ENCODE data around the gene BSDC1.
A peak's percentile ranks its signal among the peaks of the same experiment; 100 is the strongest.

Gene BSDC1

GRCh38 chr1:32386676-32387392 lies 7.4 kb downstream of the BSDC1 start:
- CTCF ChIA-PET: interaction anchor here (1.1 to 1.6 kb wide), 4 partner anchors 10 to 170 kb away, joined by 3 to 4 read pairs (median 3); no protein-coding TSS in a partner anchor
- POLR2A ChIA-PET: interaction anchor here (0.9 kb wide), 1 partner anchor 9 kb away, joined by 3 read pairs; no protein-coding TSS in a partner anchor

DNA sequence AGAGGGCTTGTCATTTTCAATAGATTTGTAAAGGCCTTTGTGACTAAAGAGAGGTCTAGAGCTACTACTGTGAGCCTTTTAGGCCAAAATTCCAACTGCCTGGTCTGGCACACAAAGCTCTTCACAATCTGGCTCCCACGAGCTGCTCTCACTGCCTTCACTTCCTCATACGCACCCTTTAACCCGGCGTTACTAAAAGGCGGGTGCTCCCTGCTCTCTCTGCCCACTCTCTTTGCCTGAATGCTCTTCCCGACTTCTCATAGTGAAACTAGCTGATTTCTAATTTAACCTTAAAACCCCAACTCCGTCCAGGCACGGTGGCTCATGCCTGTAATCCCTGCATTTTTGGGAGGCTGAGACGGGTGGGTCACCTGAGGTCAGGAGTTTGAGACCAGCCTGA lies 14.2 kb downstream of the BSDC1 start:
- no peak overlapping the region for H3K4me3 ChIP-seq (ENCODE audit: control insufficient read depth in 1 of 7, extremely low read depth in 1 of 7, insufficient read depth in 4 of 7, low read depth in 2 of 7, low read length in 6 of 7)
- ChIA-PET CTCF (interaction anchor here (1.1 to 1.7 kb wide), 2 partner anchors 17 to 43 kb away, joined by 3 to 4 read pairs; no protein-coding TSS in a partner anchor), POLR2A (no interaction called here)
- WGBS (ENCODE audit: insufficient coverage): 96% methylated on average over 9 of the region's 9 CpGs
- H3K36me3 ChIP-seq (ENCODE audit: control insufficient read depth in 4 of 4, insufficient read depth in 4 of 4, low read length in 3 of 4): peaks cover 18 to 91% (median 71%) of the 10 kb centered on the region in 4 experiments
- no peaks in the 10 kb centered on the region for H3K27me3 ChIP-seq (replicated peaks in 2 of 5; ENCODE audit: control insufficient read depth in 4 of 5, insufficient read depth in 5 of 5, low read length in 4 of 5)
- DNase-seq: no peak
- H3K9me3 ChIP-seq (ENCODE audit: control extremely low read depth in 1 of 5, control insufficient read depth in 4 of 5, insufficient read depth in 2 of 5, low read depth in 1 of 5, low read length in 4 of 5): no peaks in the 10 kb centered on the region
- no peak overlapping the region for H3K27ac ChIP-seq (ENCODE audit: insufficient read depth in 1 of 2, low read depth in 1 of 2, low read length in 2 of 2, poor library complexity in 1 of 2, severe bottlenecking in 2 of 2)
- H3K4me1 ChIP-seq (ENCODE audit: control extremely low read depth in 1 of 4, control insufficient read depth in 4 of 4, insufficient read depth in 4 of 4, low read length in 3 of 4): no peaks in the 10 kb centered on the region

More at GRCh38 chr1:32386676-32387392, 7.4 kb downstream of the BSDC1 start:
- DNase-seq: no peak
- no peaks in the 10 kb centered on the region for H3K27me3 ChIP-seq (replicated peaks in 2 of 5; ENCODE audit: control insufficient read depth in 4 of 5, insufficient read depth in 5 of 5, low read length in 4 of 5)
- no peaks in the 10 kb centered on the region for H3K9me3 ChIP-seq (ENCODE audit: control extremely low read depth in 1 of 5, control insufficient read depth in 4 of 5, insufficient read depth in 2 of 5, low read depth in 1 of 5, low read length in 4 of 5)
- no peak overlapping the region for H3K4me3 ChIP-seq (ENCODE audit: control insufficient read depth in 1 of 7, extremely low read depth in 1 of 7, insufficient read depth in 4 of 7, low read depth in 2 of 7, low read length in 6 of 7)
- H3K4me1 ChIP-seq (ENCODE audit: control extremely low read depth in 1 of 4, control insufficient read depth in 4 of 4, insufficient read depth in 4 of 4, low read length in 3 of 4): peaks cover 0 to 5% (median 4%) of the 10 kb centered on the region in 4 experiments
- no peak overlapping the region for H3K27ac ChIP-seq (ENCODE audit: insufficient read depth in 1 of 2, low read depth in 1 of 2, low read length in 2 of 2, poor library complexity in 1 of 2, severe bottlenecking in 2 of 2)
- 94% methylated on average over 5 of the region's 13 CpGs for WGBS (ENCODE audit: insufficient coverage)
- peaks cover 18 to 81% (median 45%) of the 10 kb centered on the region in 4 experiments for H3K36me3 ChIP-seq (ENCODE audit: control insufficient read depth in 4 of 4, insufficient read depth in 4 of 4, low read length in 3 of 4)

DNA sequence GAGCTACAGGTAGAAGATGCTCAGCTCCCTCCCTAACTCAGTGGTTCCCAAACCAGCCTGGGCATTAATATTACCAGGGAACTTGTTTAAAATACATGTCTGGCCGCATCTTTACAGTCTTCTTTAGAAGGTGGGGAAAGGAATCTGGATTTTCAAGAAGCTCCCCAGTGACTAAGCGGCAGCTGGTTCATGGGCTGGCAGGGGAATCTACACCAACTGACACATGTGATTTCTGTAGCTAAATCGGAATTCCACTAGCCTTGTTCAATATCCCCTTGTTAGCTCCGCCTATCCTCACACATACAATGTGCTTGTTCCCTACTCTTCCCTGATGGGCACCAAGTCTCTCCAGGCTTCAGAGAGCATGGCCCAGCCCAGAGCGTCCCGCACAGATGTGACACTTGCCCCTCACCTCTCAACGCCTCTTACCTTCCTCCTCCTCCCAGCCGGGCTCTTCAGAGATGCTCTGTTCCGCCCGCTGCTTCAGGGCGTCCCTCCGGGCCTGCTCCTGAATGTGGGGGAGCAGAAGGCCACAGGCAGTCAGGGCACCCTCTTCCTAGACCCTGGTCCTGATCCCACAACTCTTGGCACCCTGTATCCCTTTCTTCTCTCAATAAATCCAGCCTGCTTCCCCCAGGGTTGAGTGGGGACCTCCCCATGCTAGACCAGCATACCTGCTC lies 16.6 kb downstream of the BSDC1 start:
- no peaks in the 10 kb centered on the region for H3K9me3 ChIP-seq (ENCODE audit: control extremely low read depth in 1 of 5, control insufficient read depth in 4 of 5, insufficient read depth in 2 of 5, low read depth in 1 of 5, low read length in 4 of 5)
- no peak overlapping the region for H3K4me3 ChIP-seq (ENCODE audit: control insufficient read depth in 1 of 7, extremely low read depth in 1 of 7, insufficient read depth in 4 of 7, low read depth in 2 of 7, low read length in 6 of 7)
- H3K4me1 ChIP-seq (ENCODE audit: control extremely low read depth in 1 of 4, control insufficient read depth in 4 of 4, insufficient read depth in 4 of 4, low read length in 3 of 4): peaks cover 0 to 3% (median under 1%) of the 10 kb centered on the region in 4 experiments
- H3K27ac ChIP-seq (ENCODE audit: insufficient read depth in 1 of 2, low read depth in 1 of 2, low read length in 2 of 2, poor library complexity in 1 of 2, severe bottlenecking in 2 of 2): no peak overlapping the region
- peaks cover 16 to 86% (median 70%) of the 10 kb centered on the region in 4 experiments for H3K36me3 ChIP-seq (ENCODE audit: control insufficient read depth in 4 of 4, insufficient read depth in 4 of 4, low read length in 3 of 4)
- POLR2A ChIA-PET: interaction anchor here (0.9 to 1.2 kb wide), 2 partner anchors 9 to 17 kb away, joined by 3 to 4 read pairs; partner anchors contain the start of gene BSDC1
- CTCF ChIA-PET: interaction anchor here (0.8 to 2.6 kb wide), 5 partner anchors 12 to 40 kb away, joined by 3 to 5 read pairs (median 4); no protein-coding TSS in a partner anchor
- H3K27me3 ChIP-seq (replicated peaks in 2 of 5; ENCODE audit: control insufficient read depth in 4 of 5, insufficient read depth in 5 of 5, low read length in 4 of 5): no peaks in the 10 kb centered on the region
- WGBS (ENCODE audit: insufficient coverage): over 99% methylated on average over 11 of the region's 12 CpGs
- DNase-seq: no peak

DNA sequence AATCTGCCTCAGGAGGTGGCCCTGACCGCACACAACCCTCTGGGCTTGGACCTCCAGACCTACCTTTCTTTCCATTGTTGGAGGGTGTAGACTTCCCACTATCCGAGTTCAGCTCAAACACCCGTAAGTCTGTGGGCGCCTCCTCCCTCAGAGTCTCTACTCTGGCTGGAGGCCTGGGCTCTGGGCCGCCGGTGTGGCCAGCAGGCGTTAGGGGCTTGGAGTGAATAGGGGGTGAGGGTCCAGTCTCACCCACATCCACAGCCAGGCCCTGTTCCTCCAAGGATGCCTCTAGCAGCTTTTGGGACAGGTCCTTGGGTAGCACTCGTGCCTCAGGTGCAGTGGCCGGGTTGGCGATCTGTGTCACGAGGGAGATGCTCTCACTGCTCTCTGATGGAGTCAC lies 18.0 kb downstream of the BSDC1 start:
- Histone ChIP-seq H3K4me1 (ENCODE audit: control extremely low read depth in 1 of 4, control insufficient read depth in 4 of 4, insufficient read depth in 4 of 4, low read length in 3 of 4) (peaks cover 0 to 16% (median 10%) of the 10 kb centered on the region in 4 experiments), H3K4me3 (ENCODE audit: control insufficient read depth in 1 of 7, extremely low read depth in 1 of 7, insufficient read depth in 4 of 7, low read depth in 2 of 7, low read length in 6 of 7) (no peak overlapping the region), H3K9me3 (ENCODE audit: control extremely low read depth in 1 of 5, control insufficient read depth in 4 of 5, insufficient read depth in 2 of 5, low read depth in 1 of 5, low read length in 4 of 5) (no peaks in the 10 kb centered on the region), H3K27ac (ENCODE audit: insufficient read depth in 1 of 2, low read depth in 1 of 2, low read length in 2 of 2, poor library complexity in 1 of 2, severe bottlenecking in 2 of 2) (no peak overlapping the region), H3K27me3 (replicated peaks in 2 of 5; ENCODE audit: control insufficient read depth in 4 of 5, insufficient read depth in 5 of 5, low read length in 4 of 5) (no peaks in the 10 kb centered on the region), H3K36me3 (ENCODE audit: control insufficient read depth in 4 of 4, insufficient read depth in 4 of 4, low read length in 3 of 4) (peaks cover 13 to 82% (median 67%) of the 10 kb centered on the region in 4 experiments)
- DNase-seq: no peak
- WGBS (ENCODE audit: insufficient coverage): 98% methylated on average over 5 of the region's 11 CpGs
- POLR2A ChIA-PET: interaction anchor here (0.6 kb wide), 1 partner anchor 76 kb away, joined by 5 read pairs; no protein-coding TSS in a partner anchor
- CTCF ChIA-PET: interaction anchor here (0.7 to 1.8 kb wide), 7 partner anchors 11 to 160 kb away, joined by 3 to 4 read pairs (median 4); no protein-coding TSS in a partner anchor

GRCh38 chr1:32373996-32374592 lies 20.1 kb downstream of the BSDC1 start:
- Histone ChIP-seq H3K27ac (ENCODE audit: insufficient read depth in 1 of 2, low read depth in 1 of 2, low read length in 2 of 2, poor library complexity in 1 of 2, severe bottlenecking in 2 of 2) (no peak overlapping the region), H3K4me1 (ENCODE audit: control extremely low read depth in 1 of 4, control insufficient read depth in 4 of 4, insufficient read depth in 4 of 4, low read length in 3 of 4) (peaks cover 0 to 16% (median 10%) of the 10 kb centered on the region in 4 experiments), H3K9me3 (ENCODE audit: control extremely low read depth in 1 of 5, control insufficient read depth in 4 of 5, insufficient read depth in 2 of 5, low read depth in 1 of 5, low read length in 4 of 5) (no peaks in the 10 kb centered on the region), H3K27me3 (replicated peaks in 2 of 5; ENCODE audit: control insufficient read depth in 4 of 5, insufficient read depth in 5 of 5, low read length in 4 of 5) (no peaks in the 10 kb centered on the region), H3K36me3 (ENCODE audit: control insufficient read depth in 4 of 4, insufficient read depth in 4 of 4, low read length in 3 of 4) (peaks cover 8 to 70% (median 61%) of the 10 kb centered on the region in 4 experiments), H3K4me3 (ENCODE audit: control insufficient read depth in 1 of 7, extremely low read depth in 1 of 7, insufficient read depth in 4 of 7, low read depth in 2 of 7, low read length in 6 of 7) (no peak overlapping the region)
- POLR2A ChIA-PET: interaction anchor here (1.6 to 2.3 kb wide), 2 partner anchors 11 to 38 kb away, joined by 3 to 7 read pairs; partner anchors contain the start of genes FAM229A, MARCKSL1 and TSSK3
- CTCF ChIA-PET: interaction anchor here (1.1 kb wide), 1 partner anchor 15 kb away, joined by 3 read pairs; no protein-coding TSS in a partner anchor
- no peak for DNase-seq
- WGBS (ENCODE audit: insufficient coverage): 100% methylated on average over 1 of the region's 1 CpG

- ChIA-PET POLR2A (interaction anchor here (0.5 to 3.0 kb wide), 7 partner anchors 9 to 316 kb away, joined by 3 to 23 read pairs (median 3); partner anchors contain the start of genes BSDC1, FAM229A, MARCKSL1 and TSSK3), CTCF (interaction anchor here (0.7 to 3.0 kb wide), 13 partner anchors 9 to 156 kb away, joined by 3 to 22 read pairs (median 5); partner anchors contain the start of genes BSDC1, FAM229A, MARCKSL1 and TSSK3)
- no peak overlapping the region for H3K4me3 ChIP-seq (ENCODE audit: control insufficient read depth in 1 of 7, extremely low read depth in 1 of 7, insufficient read depth in 4 of 7, low read depth in 2 of 7, low read length in 6 of 7)
- 43% methylated on average over 4 of the region's 5 CpGs for WGBS (ENCODE audit: insufficient coverage)
- peaks cover 0 to 16% (median 10%) of the 10 kb centered on the region in 4 experiments for H3K4me1 ChIP-seq (ENCODE audit: control extremely low read depth in 1 of 4, control insufficient read depth in 4 of 4, insufficient read depth in 4 of 4, low read length in 3 of 4)
- H3K27me3 ChIP-seq (replicated peaks in 2 of 5; ENCODE audit: control insufficient read depth in 4 of 5, insufficient read depth in 5 of 5, low read length in 4 of 5): no peaks in the 10 kb centered on the region
- DNase-seq: peak; percentile 74 to 94 (median 94)
- H3K36me3 ChIP-seq (ENCODE audit: control insufficient read depth in 4 of 4, insufficient read depth in 4 of 4, low read length in 3 of 4): peaks cover 5 to 69% (median 57%) of the 10 kb centered on the region in 4 experiments
- H3K9me3 ChIP-seq (ENCODE audit: control extremely low read depth in 1 of 5, control insufficient read depth in 4 of 5, insufficient read depth in 2 of 5, low read depth in 1 of 5, low read length in 4 of 5): no peaks in the 10 kb centered on the region
- no peak overlapping the region for H3K27ac ChIP-seq (ENCODE audit: insufficient read depth in 1 of 2, low read depth in 1 of 2, low read length in 2 of 2, poor library complexity in 1 of 2, severe bottlenecking in 2 of 2)
These were observed 22.0 kb downstream of the BSDC1 start for GRCh38 chr1:32372149-32372756.

Measured in common myeloid progenitor, CD34-positive (primary cell).